ENCODE results near the gene TSHZ2. TPM values are rescaled to one million over a fixed set of nuclear protein-coding genes. Genes with fewer than 3 reads are reported as not detected.

Gene TSHZ2
- total RNA-seq, 1 donor from 2014 or later, result 19.8 TPM

GRCh38 chr20:53004267-53004813 lies 32.2 kb downstream of the TSHZ2 start:
- peaks cover 10% of the 10 kb centered on the region for H3K36me3 Mint-ChIP-seq (ENCODE audit: low read depth)
- DNase-seq (ENCODE audit: low spot score), result no peak
- no peak overlapping the region for H3K4me3 Mint-ChIP-seq (ENCODE audit: low read depth)
- no peak overlapping the region for H3K27ac Mint-ChIP-seq
- H3K27me3 Mint-ChIP-seq (ENCODE audit: low read depth), result no peaks in the 10 kb centered on the region
- no peaks in the 10 kb centered on the region for H3K9me3 Mint-ChIP-seq
- H3K4me1 Mint-ChIP-seq (ENCODE audit: low read depth), result peaks cover 29% of the 10 kb centered on the region
- intact Hi-C loops (cut with micrococcal nuclease), result no loop called here

GRCh38 chr20:53009979-53010735 lies 38.0 kb downstream of the TSHZ2 start:
- DNase-seq (ENCODE audit: low spot score), result no peak
- Mint-ChIP-seq H3K4me3 (ENCODE audit: low read depth) (no peak overlapping the region), H3K27ac (no peak overlapping the region), H3K9me3 (peaks cover 15% of the 10 kb centered on the region), H3K36me3 (ENCODE audit: low read depth) (peaks cover 21% of the 10 kb centered on the region), H3K27me3 (ENCODE audit: low read depth) (no peaks in the 10 kb centered on the region), H3K4me1 (ENCODE audit: low read depth) (peaks cover 4% of the 10 kb centered on the region)
- intact Hi-C loops (cut with micrococcal nuclease), result no loop called here

- no peak overlapping the region for H3K4me3 Mint-ChIP-seq (ENCODE audit: low read depth)
- H3K36me3 Mint-ChIP-seq (ENCODE audit: low read depth), result peaks cover 27% of the 10 kb centered on the region
- intact Hi-C loops (cut with micrococcal nuclease), result no loop called here
- no peak for DNase-seq (ENCODE audit: low spot score)
- no peaks in the 10 kb centered on the region for H3K27me3 Mint-ChIP-seq (ENCODE audit: low read depth)
- H3K27ac Mint-ChIP-seq, result no peak overlapping the region
- H3K9me3 Mint-ChIP-seq, result peaks cover 15% of the 10 kb centered on the region
- peaks cover 4% of the 10 kb centered on the region for H3K4me1 Mint-ChIP-seq (ENCODE audit: low read depth)
Observed at GRCh38 chr20:53011640-53012039, 39.5 kb downstream of the TSHZ2 start.

- intact Hi-C loops (cut with micrococcal nuclease), result no loop called here
- peaks cover 4% of the 10 kb centered on the region for H3K4me1 Mint-ChIP-seq (ENCODE audit: low read depth)
- peaks cover 15% of the 10 kb centered on the region for H3K9me3 Mint-ChIP-seq
- no peak for DNase-seq (ENCODE audit: low spot score)
- H3K36me3 Mint-ChIP-seq (ENCODE audit: low read depth), result peaks cover 34% of the 10 kb centered on the region
- H3K27ac Mint-ChIP-seq, result no peak overlapping the region
- H3K4me3 Mint-ChIP-seq (ENCODE audit: low read depth), result no peak overlapping the region
- H3K27me3 Mint-ChIP-seq (ENCODE audit: low read depth), result no peaks in the 10 kb centered on the region
Observed at GRCh38 chr20:53013183-53013582, 41.0 kb downstream of the TSHZ2 start.

GRCh38 chr20:53013847-53014246 lies 41.7 kb downstream of the TSHZ2 start:
- Mint-ChIP-seq H3K27me3 (ENCODE audit: low read depth) (no peaks in the 10 kb centered on the region), H3K4me1 (ENCODE audit: low read depth) (peaks cover 8% of the 10 kb centered on the region), H3K9me3 (peaks cover 15% of the 10 kb centered on the region), H3K36me3 (ENCODE audit: low read depth) (peaks cover 34% of the 10 kb centered on the region), H3K27ac (no peak overlapping the region), H3K4me3 (ENCODE audit: low read depth) (no peak overlapping the region)
- no peak for DNase-seq (ENCODE audit: low spot score)
- intact Hi-C loops (cut with micrococcal nuclease), result no loop called here

- no peak overlapping the region for H3K4me3 Mint-ChIP-seq (ENCODE audit: low read depth)
- intact Hi-C loops (cut with micrococcal nuclease), result no loop called here
- H3K36me3 Mint-ChIP-seq (ENCODE audit: low read depth), result peaks cover 34% of the 10 kb centered on the region
- no peak for DNase-seq (ENCODE audit: low spot score)
- H3K27me3 Mint-ChIP-seq (ENCODE audit: low read depth), result no peaks in the 10 kb centered on the region
- H3K27ac Mint-ChIP-seq, result no peak overlapping the region
- peaks cover 15% of the 10 kb centered on the region for H3K9me3 Mint-ChIP-seq
- peaks cover 14% of the 10 kb centered on the region for H3K4me1 Mint-ChIP-seq (ENCODE audit: low read depth)
Observed at GRCh38 chr20:53016071-53016470, 43.9 kb downstream of the TSHZ2 start.

GRCh38 chr20:53016534-53017042 lies 44.4 kb downstream of the TSHZ2 start:
- Mint-ChIP-seq H3K9me3 (peaks cover 15% of the 10 kb centered on the region), H3K36me3 (ENCODE audit: low read depth) (peaks cover 38% of the 10 kb centered on the region), H3K27me3 (ENCODE audit: low read depth) (no peaks in the 10 kb centered on the region), H3K4me3 (ENCODE audit: low read depth) (no peak overlapping the region), H3K27ac (no peak overlapping the region), H3K4me1 (ENCODE audit: low read depth) (peaks cover 18% of the 10 kb centered on the region)
- intact Hi-C loops (cut with micrococcal nuclease), result no loop called here
- no peak for DNase-seq (ENCODE audit: low spot score)

GRCh38 chr20:53017206-53017605 lies 45.0 kb downstream of the TSHZ2 start:
- no peak for DNase-seq (ENCODE audit: low spot score)
- H3K4me3 Mint-ChIP-seq (ENCODE audit: low read depth), result no peak overlapping the region
- intact Hi-C loops (cut with micrococcal nuclease), result no loop called here
- peaks cover 38% of the 10 kb centered on the region for H3K36me3 Mint-ChIP-seq (ENCODE audit: low read depth)
- H3K9me3 Mint-ChIP-seq, result peaks cover 15% of the 10 kb centered on the region
- peaks cover 23% of the 10 kb centered on the region for H3K4me1 Mint-ChIP-seq (ENCODE audit: low read depth)
- H3K27me3 Mint-ChIP-seq (ENCODE audit: low read depth), result no peaks in the 10 kb centered on the region
- no peak overlapping the region for H3K27ac Mint-ChIP-seq

GRCh38 chr20:53019464-53019863 lies 47.3 kb downstream of the TSHZ2 start:
- intact Hi-C loops (cut with micrococcal nuclease), result no loop called here
- H3K4me1 Mint-ChIP-seq (ENCODE audit: low read depth), result peaks cover 43% of the 10 kb centered on the region
- no peaks in the 10 kb centered on the region for H3K27me3 Mint-ChIP-seq (ENCODE audit: low read depth)
- H3K27ac Mint-ChIP-seq, result no peak overlapping the region
- H3K9me3 Mint-ChIP-seq, result peaks cover 7% of the 10 kb centered on the region
- no peak overlapping the region for H3K4me3 Mint-ChIP-seq (ENCODE audit: low read depth)
- no peak for DNase-seq (ENCODE audit: low spot score)
- peaks cover 30% of the 10 kb centered on the region for H3K36me3 Mint-ChIP-seq (ENCODE audit: low read depth)

- H3K4me1 Mint-ChIP-seq (ENCODE audit: low read depth), result peaks cover 45% of the 10 kb centered on the region
- intact Hi-C loops (cut with micrococcal nuclease), result no loop called here
- no peaks in the 10 kb centered on the region for H3K27me3 Mint-ChIP-seq (ENCODE audit: low read depth)
- no peaks in the 10 kb centered on the region for H3K9me3 Mint-ChIP-seq
- H3K4me3 Mint-ChIP-seq (ENCODE audit: low read depth), result no peak overlapping the region
- H3K36me3 Mint-ChIP-seq (ENCODE audit: low read depth), result peaks cover 22% of the 10 kb centered on the region
- H3K27ac Mint-ChIP-seq, result no peak overlapping the region
- no peak for DNase-seq (ENCODE audit: low spot score)
Observed at GRCh38 chr20:53020376-53020775, 48.2 kb downstream of the TSHZ2 start.

GRCh38 chr20:53020834-53021233 lies 48.7 kb downstream of the TSHZ2 start:
- H3K36me3 Mint-ChIP-seq (ENCODE audit: low read depth), result peaks cover 22% of the 10 kb centered on the region
- H3K4me3 Mint-ChIP-seq (ENCODE audit: low read depth), result no peak overlapping the region
- H3K27ac Mint-ChIP-seq, result no peak overlapping the region
- peaks cover 47% of the 10 kb centered on the region for H3K4me1 Mint-ChIP-seq (ENCODE audit: low read depth)
- DNase-seq (ENCODE audit: low spot score), result no peak
- intact Hi-C loops (cut with micrococcal nuclease), result no loop called here
- no peaks in the 10 kb centered on the region for H3K9me3 Mint-ChIP-seq
- H3K27me3 Mint-ChIP-seq (ENCODE audit: low read depth), result no peaks in the 10 kb centered on the region

GRCh38 chr20:53021934-53022333 lies 49.8 kb downstream of the TSHZ2 start:
- Mint-ChIP-seq H3K9me3 (no peaks in the 10 kb centered on the region), H3K27me3 (ENCODE audit: low read depth) (no peaks in the 10 kb centered on the region), H3K27ac (peak overlapping the region; percentile 56), H3K4me1 (ENCODE audit: low read depth) (peaks cover 50% of the 10 kb centered on the region), H3K36me3 (ENCODE audit: low read depth) (peaks cover 14% of the 10 kb centered on the region), H3K4me3 (ENCODE audit: low read depth) (no peak overlapping the region)
- no peak for DNase-seq (ENCODE audit: low spot score)
- intact Hi-C loops (cut with micrococcal nuclease), result loop anchor here (2.0 kb wide), 3 partner anchors 21 to 195 kb away; no protein-coding TSS in a partner anchor

Measured in activated T-helper 2 cell treated with anti-CD3 and anti-CD28 coated beads, Interferon-gamma antibody, Interleukin-2, Interleukin-4, amounts not matched to agents 10 μg/mL and 5 μg/mL and 100 μg/mL, durations not matched to agents 14 hours and 24 hours and 36 hours (primary cell).